NCI-H69 (cell line): Measurements from ENCODE around the gene SLC25A51.

Source experiments
- DNase-seq: peaks from one replicate; lab custom pipeline; 2025; lab: John Stamatoyannopoulos, UW

The SLC25A51 gene, protein sequence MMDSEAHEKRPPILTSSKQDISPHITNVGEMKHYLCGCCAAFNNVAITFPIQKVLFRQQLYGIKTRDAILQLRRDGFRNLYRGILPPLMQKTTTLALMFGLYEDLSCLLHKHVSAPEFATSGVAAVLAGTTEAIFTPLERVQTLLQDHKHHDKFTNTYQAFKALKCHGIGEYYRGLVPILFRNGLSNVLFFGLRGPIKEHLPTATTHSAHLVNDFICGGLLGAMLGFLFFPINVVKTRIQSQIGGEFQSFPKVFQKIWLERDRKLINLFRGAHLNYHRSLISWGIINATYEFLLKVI

DNA sequence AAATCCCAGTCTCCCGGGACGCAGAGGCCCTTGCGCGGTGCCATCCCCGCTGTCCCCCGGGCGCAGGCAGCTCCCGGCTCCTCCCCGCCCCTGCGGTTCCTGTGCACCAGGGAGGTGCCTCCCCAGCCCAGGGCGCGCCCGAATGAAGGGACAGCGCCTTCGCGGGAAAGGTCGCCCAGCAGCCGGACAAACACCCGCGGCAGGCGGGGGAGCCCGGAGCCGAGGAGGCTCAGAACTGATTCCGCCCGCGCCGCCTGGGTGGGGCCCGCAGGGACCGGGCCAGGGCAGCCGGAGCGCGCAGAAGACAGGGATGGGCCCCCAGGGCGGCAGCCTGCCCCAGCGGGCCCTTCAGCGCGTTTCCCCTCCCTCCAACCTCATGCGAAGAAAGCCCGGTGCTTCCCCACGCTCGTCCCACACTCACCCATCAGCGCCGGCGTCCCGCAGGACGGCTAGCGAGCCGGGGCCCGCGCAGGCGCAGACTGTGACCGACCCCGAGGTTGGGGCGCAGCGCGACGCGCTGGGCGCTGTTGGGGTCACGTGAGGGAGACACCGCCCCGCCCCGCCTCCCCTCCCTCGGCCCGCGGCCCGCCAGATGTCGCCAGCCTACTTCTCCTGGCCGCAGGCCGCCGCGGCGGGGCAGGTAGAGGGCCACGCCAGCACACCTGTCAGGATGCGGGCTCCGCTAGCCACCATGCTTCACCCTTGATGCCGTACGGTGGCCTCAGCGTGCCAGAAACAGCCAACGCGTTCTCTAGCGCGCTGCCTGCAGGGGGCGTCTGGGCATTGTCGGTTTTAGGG lies at the start of gene SLC25A51:
SLC25A51 (minus strand) TSS at position 481 of the 798 bp plus-strand sequence. CDS start 15,577 bp downstream, outside the sequence.
- peak; percentile 99 for DNase-seq

DNA sequence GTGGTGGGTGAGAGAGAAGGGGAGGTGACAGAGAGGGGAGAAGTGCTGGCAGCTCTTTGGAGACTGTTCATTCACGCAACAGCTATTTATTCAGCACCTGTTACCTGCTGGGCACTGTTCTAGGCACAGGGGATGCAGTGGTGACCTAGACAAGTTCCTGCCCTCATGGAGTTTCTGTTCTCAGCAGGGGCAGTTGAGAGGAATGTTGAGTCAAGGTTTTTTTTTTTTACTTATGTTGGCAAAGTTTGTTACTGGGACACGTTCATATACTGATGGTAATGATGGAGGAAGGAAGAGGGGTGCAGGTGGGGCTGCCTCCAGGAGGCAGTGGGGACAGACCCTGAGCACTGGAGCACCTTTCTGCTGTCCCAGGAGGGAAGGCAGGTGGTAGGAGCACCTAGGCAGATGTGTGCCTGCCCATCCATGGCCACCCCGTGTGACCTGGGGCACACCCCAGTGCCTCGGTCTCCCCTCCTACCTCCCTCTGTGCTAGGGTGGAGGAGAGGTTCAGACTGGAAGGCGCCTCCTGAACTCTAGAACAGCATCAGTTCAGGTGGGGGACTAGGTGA lies 49.4 kb upstream of the SLC25A51 start:
- no peak for DNase-seq

DNA sequence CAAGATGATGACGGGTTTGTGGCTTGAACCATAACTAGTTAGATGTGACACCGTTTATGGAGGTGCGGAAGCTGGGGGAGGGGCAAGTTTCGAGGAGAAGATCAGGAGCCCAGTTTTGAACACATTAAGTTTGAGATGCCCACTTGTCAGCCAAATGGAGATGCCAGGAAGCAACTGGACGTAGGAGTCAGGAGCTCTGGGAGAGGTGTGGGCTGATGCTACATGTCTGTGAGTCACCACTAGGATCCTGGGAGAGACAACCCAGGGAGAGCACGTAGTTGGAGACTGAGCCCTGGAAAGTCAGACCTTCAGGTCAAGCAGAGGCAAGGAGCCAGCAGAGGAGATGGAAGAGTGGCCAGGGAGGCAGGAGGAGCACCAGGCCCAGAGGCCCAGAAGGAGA lies 48.8 kb upstream of the SLC25A51 start:
- DNase-seq, result no peak

DNA sequence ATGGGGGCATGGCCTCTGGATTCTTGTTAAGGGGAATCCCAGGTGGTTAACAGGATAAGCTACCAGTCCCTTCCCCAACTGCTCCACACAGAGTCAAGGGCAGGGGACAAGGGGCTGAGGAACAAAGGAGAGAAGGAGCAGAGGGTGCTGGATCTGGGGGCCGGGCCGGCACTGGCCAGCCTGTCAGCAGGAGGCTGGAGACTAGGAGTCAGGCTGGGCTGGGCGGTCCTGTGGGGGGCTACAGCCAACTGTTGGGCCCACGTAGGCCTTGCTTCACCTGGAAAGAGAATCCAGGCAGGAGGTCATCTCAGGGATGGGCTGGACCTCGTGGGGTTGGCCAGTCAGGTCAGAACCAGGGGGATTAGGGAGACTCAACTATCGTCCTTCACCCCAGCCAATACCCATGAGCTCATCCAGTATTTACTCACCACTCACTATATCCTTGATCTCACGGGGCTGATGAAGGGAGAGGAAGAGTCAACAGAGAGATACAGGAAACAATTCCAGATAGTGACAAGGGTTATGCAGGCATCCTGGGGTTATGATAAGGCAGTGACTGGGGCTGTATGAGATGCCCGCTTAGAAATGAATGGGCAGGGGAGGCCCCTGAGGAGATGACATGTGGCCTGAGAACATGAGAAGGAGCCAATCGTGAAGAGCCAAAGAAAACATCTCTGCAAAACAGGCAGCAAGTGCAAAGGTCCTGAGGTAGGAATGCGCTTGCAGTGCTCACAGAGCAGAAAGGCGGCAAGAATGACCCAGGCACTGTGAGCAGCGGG lies 47.9 kb upstream of the SLC25A51 start:
- DNase-seq, result no peak

DNA sequence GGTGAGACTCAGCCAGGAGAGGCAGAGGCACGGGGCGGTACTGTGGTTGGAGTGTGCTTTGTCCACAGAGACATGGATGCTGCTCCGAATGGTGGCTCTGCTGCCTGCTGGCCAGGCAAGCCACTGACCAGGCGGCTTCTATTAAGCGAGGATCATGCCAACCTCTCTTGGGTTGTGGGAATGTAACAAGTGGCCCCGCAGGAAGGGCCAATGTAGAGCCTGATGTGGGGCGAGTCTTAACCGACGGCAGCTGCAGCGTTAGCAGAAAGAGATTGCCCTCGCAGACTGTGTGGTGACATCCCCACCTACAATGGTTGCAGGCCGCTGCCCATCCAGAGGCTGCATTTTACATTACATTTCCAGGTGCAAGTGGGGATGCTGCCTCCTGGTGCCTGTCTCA lies 46.6 kb upstream of the SLC25A51 start:
- DNase-seq, result no peak

DNA sequence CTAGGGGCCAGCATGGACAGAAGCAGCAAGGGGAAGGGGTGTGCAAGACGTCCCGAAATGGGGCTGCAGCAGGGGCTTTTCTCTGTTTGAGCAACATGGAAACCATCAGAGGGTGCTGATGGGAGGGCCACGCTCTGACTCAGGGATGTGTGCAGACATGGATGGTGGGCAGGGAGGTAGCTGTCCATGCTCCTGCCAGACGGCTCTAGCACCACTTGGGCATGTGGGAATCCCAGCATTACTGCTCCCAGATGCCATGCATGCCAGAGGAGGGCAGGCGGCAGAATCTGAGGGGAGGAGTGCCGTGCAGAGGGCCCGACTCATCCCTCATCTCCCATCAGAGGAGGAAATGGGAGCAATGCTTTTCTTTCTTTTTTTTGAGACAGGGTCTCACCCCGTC lies 45.6 kb upstream of the SLC25A51 start:
- no peak for DNase-seq

DNA sequence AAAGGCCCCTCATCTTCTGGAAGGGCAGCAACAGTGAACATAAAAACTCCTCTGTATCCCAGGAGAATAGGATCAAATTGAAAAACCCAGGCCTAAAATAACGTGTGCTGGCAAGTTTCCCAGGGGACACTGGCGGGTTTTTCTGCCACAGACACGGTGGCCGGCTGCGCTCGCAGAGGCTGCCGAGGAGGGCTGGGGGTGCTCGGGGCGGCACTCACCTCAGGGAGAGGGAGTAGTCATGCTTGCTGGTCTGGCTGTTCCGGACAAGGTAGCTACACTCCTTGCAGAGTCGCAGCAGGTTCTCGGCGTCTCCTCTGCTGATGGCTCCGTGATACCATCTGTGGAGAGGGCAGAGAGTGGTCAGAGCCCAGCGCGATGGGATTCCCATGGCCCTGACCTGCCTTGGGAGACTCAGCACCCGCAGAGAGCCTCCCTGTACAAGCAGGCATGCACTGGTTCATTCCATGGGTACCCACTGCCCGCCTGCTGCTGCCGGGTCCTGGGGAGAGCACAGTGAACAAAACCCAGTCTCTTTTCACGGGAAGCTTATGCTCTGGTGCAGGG lies 44.6 kb upstream of the SLC25A51 start:
- no peak for DNase-seq

DNA sequence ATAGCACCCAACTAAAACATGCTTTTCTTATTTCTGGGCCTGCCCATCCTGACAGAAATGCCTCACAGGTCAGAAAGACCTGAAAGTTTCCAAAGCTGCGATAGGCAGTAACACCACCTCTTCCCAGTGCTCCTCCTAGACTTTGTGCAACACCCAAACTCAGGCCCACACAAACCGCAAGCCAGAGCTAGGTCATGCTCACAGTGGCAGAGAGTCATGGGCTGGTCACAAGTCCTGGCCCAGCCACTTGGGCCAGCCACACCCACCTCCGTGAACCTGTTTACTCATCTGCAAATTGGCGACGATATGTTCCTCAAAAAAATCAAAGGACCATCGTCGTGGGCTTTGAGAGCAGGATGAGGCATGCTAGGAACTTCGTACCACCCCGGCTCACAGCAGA lies 44.0 kb upstream of the SLC25A51 start:
- DNase-seq, result no peak

DNA sequence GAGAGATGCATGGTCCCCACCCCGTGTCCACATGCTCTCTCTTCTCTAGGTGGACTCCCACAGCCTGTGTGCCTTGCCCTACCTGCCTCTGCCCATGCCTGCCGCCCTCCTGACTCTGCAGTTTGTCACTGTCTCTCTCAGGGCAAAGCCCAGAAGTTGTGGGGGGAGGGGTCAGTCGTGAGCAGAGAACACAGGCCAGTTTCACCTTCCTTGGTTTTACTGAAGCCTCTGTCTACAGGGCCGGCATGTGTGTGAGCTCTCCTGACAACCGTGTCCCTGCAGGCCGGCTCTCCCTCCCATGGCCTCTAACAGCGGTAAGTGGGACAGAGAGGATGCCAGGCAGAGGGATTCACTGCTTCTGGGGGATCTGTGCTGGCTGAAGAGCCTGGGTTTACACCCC lies 43.5 kb upstream of the SLC25A51 start:
- DNase-seq, result no peak

DNA sequence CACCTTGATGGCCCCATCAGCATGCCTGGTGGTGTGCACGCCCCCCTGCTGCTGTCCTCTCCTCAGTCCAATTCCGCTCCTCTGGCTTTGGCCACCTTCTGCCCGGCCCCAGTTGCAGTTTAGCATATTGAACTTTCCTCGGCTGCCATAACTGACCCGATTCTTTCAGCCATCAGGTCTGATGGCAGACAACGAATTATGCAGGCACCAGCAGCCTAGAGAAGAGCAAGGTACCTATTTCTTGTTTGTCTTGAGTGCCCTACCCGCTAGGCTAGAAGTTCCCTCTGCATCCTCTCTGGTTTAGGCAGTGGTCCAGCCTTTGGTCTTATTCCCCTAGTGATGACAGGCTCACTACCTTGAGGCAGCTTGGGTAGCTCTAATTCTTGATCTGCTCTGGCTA lies 43.0 kb upstream of the SLC25A51 start:
- DNase-seq, result no peak

DNA sequence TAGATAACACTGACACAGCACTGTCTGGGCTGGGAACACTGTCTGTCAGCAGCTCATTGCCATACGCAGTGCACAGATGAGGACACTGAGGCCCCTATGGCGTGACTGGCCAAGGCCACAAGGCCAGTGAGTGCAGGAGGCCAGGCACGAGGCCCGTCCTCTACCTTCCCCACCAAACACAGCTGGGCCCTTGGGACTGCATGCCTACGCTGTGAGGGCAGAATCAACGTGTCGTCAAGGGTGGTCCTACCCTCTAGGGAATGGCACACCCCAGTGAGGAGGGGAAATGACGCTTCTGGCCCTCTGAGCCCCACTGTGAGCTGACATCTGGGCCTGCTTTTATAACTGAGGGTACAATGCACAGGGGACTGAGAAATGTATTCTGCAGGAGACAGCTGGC lies 42.1 kb upstream of the SLC25A51 start:
- no peak for DNase-seq

DNA sequence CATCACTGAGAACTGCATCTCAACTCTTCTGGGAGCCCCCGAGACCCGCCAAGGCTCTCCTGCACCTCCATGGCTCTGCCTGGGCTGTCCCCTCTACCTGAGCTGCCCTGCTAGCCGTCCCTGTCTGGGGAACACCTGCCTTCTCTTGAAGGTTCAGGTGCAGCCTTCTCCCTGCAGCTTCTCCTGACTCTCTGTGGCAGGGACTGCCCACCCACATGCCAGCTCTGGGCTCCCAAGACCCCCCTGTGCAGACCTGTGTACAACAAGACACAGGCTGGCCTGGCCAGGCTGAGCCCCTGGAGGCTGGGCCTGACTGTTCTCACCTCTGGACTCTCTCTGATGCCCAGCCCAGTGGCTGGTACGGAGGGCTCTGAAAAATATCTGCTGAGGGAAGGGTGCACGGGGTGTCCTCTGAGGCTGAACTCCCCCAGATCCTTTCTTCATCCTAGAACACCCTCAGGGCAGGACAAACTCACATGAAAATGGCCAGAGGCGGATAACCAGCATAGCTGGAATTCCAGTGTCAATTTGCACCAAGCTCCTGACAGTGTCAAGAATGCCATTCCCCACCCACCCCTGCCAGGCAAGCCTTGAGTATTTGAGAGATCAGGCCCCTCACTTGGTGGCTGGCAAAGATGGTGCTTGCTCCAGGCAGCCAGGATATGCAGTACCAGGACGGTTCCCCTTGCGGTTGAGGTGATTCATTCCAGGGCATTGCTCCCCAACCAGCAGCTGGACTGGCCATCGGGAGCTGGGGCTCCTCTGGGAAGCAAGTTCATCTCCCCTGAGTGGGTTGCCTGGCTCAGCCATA lies 40.9 kb upstream of the SLC25A51 start:
- DNase-seq, result no peak

DNA sequence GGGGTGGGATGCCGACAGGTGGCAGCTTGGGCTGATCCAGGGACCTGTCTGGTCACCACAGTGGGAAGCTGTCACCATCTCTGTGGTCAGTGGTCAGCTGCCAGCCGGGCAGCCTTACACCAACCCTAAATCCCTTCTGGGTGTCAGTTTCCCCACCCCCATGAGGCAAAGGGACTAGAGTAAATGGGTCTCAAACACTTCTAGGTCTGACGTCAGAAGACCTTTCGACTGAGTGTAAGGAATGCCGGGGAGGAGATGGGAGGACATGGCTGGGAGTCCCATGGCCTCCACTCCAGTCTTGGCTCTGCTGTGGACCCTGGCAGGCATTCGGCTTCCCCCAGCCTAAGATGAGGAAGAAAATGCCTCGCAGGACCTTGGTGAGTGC lies 40.3 kb upstream of the SLC25A51 start:
- no peak for DNase-seq

DNA sequence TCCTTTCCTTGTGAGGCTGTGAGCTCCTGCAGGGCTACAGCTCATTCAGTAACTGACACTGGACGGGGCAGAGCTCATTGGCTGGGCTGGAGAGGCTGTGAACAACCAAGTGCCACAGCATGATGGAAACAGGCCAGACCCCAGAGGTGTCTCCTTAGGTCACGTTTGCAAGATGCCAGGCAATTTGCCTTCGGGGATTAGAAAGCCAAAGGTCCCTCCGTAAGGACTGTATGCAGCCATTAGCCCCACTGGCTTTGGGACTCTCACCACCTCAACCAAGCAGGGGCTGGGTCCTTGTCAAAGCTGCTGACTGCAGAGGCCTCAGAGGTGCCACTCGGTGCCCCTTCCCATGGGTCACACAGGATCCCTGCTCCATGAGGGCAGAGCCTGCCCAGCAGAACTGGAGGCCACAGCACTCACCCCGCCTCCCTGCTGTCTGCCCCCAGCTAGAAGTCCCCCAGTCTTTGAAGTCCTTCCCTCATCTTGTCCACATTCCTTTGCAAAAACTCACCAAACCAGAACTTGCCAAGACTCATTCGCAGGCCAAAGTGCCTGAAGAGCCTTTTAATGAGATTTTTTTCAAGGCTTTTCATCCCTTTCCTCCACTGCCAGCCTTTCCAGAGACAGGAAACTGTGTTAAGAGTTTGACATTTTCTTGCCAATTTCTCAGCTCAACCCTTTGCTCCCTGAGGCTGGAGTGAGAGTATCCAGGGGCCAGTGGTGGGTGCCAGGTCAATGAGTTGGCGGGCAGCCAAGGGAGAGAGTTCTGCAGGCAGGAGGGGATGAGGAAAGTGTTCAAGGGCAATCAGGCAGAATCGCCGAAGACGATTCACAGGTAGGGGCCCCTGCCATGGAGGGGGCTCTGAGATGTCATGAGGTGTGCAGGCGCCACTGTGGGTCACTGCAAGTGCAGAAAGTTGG lies 39.7 kb upstream of the SLC25A51 start:
- no peak for DNase-seq

DNA sequence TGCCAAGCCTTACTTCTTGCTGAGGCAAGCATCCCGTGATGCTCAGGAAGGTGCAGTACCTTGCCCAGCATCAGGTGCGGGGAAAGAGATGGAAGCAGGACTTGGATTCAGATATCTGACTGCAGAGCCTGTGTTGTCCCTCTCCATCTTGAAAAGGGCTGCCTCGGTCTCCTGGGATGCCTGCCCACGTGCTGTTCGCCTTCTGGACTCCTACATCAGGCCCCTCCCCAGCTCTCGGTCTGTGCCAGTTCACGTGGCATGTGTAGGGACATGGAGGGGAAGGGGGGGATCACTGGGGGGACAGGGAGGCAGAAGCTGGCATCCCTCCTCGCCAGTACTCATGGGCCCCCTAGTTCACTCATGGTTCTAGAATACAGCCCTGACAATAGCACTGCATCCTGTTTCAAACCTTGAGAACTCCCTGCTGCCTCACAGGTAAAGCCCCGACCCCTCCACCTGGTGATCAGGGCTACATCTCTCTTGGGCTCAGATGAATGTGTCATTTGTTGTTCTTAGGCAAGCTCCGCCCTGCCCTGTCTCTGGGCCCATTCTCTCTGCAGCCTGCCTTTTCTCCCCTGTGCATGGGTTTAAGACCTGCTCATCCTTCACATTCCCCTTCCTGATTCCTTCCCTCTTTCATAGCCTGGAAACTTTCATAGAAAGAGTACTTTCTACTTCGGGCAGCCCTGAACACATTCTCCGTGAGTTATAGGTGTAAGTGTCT lies 38.9 kb upstream of the SLC25A51 start:
- DNase-seq, result no peak

DNA sequence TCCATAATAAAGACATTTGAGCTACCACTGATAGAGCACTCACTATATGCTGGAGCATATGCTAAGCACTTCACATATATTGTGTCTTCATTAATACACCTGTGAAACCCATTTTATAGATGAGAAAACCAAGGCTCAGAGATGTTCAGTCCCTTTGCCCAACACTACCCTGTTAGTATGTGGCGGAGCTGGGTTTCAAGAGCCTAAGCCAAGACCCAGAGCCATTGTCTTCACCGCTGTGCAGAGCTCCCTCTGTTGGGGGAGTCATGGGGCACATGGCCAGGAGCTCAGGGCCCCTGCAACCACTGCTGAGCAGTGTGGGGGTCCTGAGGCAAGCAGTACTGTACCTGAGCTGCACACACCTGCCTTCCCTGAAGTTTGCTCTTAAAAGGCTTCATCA lies 37.3 kb upstream of the SLC25A51 start:
- DNase-seq, result no peak

DNA sequence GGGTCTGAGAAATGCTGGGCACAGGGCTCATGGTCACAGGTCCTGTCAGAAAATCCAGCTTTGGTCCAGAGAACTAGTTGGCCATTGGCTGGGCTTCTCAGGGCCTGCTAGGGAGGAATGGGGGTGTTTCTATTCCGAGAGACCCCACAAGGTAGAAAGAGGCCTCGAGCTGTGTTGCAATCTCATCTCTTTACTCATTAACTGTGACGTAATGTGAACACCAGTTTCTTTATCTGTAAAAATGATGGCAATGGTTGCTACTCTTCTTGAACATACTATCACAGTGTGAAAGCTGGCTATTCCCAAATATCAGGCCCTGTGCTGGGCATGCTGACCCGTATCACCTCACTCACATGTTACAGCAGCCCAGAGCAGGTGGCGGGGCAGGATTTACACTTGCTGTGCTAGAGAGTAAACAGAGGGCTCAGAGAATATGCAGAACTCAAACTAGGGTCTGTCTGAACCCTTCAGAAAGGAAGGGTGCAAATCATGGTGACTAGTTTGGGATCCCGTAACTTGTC lies 35.7 kb upstream of the SLC25A51 start:
- no peak for DNase-seq

DNA sequence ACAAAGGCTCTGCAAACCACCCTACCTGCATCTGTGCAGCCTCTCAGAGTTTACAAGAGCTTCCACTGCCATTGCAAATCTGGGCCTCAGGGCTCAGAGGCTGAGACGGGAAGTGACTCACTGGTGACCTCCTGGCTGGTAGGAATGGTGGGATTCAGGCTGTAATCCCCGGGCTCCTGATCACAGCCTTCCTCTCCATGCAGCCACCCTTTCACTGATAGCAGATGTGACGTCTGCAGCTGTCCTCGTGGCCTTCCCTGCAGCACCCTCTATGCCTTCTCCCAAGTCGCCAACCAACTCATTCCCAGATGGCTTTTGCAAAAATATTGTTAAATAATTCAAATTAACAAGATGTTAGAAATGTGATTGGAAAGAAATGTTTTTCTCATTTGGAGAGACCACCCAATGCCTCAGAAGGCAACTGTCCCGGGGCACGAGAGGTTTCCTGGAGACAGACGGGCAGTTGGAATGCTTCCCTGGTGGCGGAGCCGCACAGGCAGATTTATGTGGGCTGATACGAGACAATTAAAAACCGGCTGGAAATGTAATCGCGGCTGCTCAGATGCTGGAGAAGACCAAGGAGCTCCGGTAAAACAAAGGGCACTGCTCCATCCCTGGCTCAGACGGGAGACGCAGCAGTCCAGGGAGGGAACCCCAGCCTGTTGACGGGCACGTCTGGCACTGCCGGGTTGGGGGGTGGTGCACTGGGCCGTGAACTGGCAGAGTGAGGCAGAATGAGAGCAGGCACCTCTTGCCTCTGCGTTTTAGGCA lies 34.4 kb upstream of the SLC25A51 start:
- no peak for DNase-seq
